HG02678 (cell line): ENCODE results near the gene HPS5.

ENCODE experiments used
- ATAC-seq: cut with Tn5 transposase; IDR thresholded peaks from one replicate; pipeline ENCODE4 v1.9.1; 2021; ENCODE audit warnings: mild to moderate bottlenecking, moderate library complexity; ENCODE audit not compliant: unreplicated experiment

HPS5 gene

GRCh38 chr11:18236664-18237356, 85.1 kb downstream of the HPS5 start, which contains the start of gene SAA4:
Gene SAA4, minus strand, starts transcription at chr11:18236802. Its CDS starts 876 bp downstream, at chr11:18235926.
- no peak for ATAC-seq

- no peak for ATAC-seq
These were observed 86.3 kb downstream of the HPS5 start for GRCh38 chr11:18235394-18236334.

- ATAC-seq = no peak
These were observed 88.0 kb downstream of the HPS5 start for GRCh38 chr11:18233912-18234311.

GRCh38 chr11:18230859-18231258, 91.1 kb downstream of the HPS5 start:
- no peak for ATAC-seq

GRCh38 chr11:18229501-18229900, 92.4 kb downstream of the HPS5 start:
- peak; percentile 93 for ATAC-seq
